Activated CD8-positive, alpha-beta memory T cell treated with anti-CD3 and anti-CD28 coated beads, Interleukin-2, amount 10 ng/mL, durations not matched to agents 7 days and 5 days (primary cell): Measurements from ENCODE around the gene ARHGEF3. TPM values are rescaled to one million over a fixed set of nuclear protein-coding genes. Genes with fewer than 3 reads are reported as not detected.
A peak's percentile ranks its signal among the peaks of the same experiment; 100 is the strongest.

Experiments
- ATAC-seq: fragments of 150-1000 bp; cut with Tn5 transposase; one replicate; pipeline ENCODE4 v1.10.0; 2021; ENCODE audit warnings: moderate library complexity
- CTCF ChIA-PET: fragments of 350-600 bp; sonication (Branson Sonifier 250); formaldehyde crosslinking; loops from one replicate; lab custom pipeline; 2021; ENCODE audit warnings: antibody characterized with exemption; lab: Charles Lee
- DNase-seq: peaks from one replicate; pipeline ENCODE4 v3.0.0-alpha.2; 2020
- H3K27ac Mint-ChIP-seq: one replicate; pipeline ENCODE4 v1.8.0; 2021; ENCODE audit warnings: mild to moderate bottlenecking, mixed read lengths
- H3K27me3 Mint-ChIP-seq: one replicate; pipeline ENCODE4 v1.8.0; 2021; ENCODE audit warnings: mixed read lengths
- H3K36me3 Mint-ChIP-seq: one replicate; pipeline ENCODE4 v1.8.0; 2021; ENCODE audit warnings: mild to moderate bottlenecking, mixed read lengths
- H3K4me1 Mint-ChIP-seq: one replicate; pipeline ENCODE4 v1.8.0; 2021; ENCODE audit warnings: mixed read lengths
- H3K4me3 Mint-ChIP-seq: one replicate; pipeline ENCODE4 v1.8.0; 2021; ENCODE audit warnings: mild to moderate bottlenecking, moderate library complexity, mixed read lengths
- H3K9me3 Mint-ChIP-seq: one replicate; pipeline ENCODE4 v1.8.0; 2022; ENCODE audit warnings: low read depth, mixed read lengths
- total RNA-seq, 2 experiments: library from RNA; stranded (reverse); gene quantifications; one replicate each; pipeline ENCODE4 v1.2.3, GENCODE V29; 2021

ARHGEF3 gene
- total RNA-seq, 2 experiments from 2014 or later = 94.0 to 96.4 TPM

- ATAC-seq = peak; percentile 80
- no peaks in the 10 kb centered on the region for H3K27me3 Mint-ChIP-seq
- CTCF ChIA-PET = interaction anchor here (0.7 to 8.3 kb wide), 11 partner anchors 13 to 205 kb away, joined by 3 to 147 read pairs (median 4); partner anchors contain the start of gene ARHGEF3
Measured at GRCh38 chr3:56783644-56784447, 17.9 kb downstream of the ARHGEF3 start.

GRCh38 chr3:56782906-56783305 lies 18.8 kb downstream of the ARHGEF3 start:
- peak; percentile 51 for DNase-seq
- peak overlapping the region; percentile 58 for H3K4me3 Mint-ChIP-seq
- ATAC-seq = no peak
- CTCF ChIA-PET = interaction anchor here (0.7 to 8.3 kb wide), 15 partner anchors 14 to 206 kb away, joined by 3 to 147 read pairs (median 4); partner anchors contain the start of gene ARHGEF3
- peaks cover 93% of the 10 kb centered on the region for H3K4me1 Mint-ChIP-seq
- peaks cover 52% of the 10 kb centered on the region for H3K36me3 Mint-ChIP-seq
- H3K9me3 Mint-ChIP-seq = no peaks in the 10 kb centered on the region
- H3K27me3 Mint-ChIP-seq = no peaks in the 10 kb centered on the region
- peak overlapping the region; percentile 92 for H3K27ac Mint-ChIP-seq

More at GRCh38 chr3:56783644-56784447, 17.9 kb downstream of the ARHGEF3 start:
- peaks cover 50% of the 10 kb centered on the region for H3K36me3 Mint-ChIP-seq
- no peaks in the 10 kb centered on the region for H3K9me3 Mint-ChIP-seq
- peak overlapping the region; percentile 58 for H3K4me3 Mint-ChIP-seq
- DNase-seq = peak; percentile 92
- H3K4me1 Mint-ChIP-seq = peaks cover 96% of the 10 kb centered on the region
- H3K27ac Mint-ChIP-seq = peak overlapping the region; percentile 92

- Mint-ChIP-seq H3K4me1 (peaks cover 93% of the 10 kb centered on the region), H3K9me3 (no peaks in the 10 kb centered on the region), H3K27ac (peak overlapping the region; percentile 92), H3K4me3 (no peak overlapping the region), H3K36me3 (peaks cover 54% of the 10 kb centered on the region), H3K27me3 (no peaks in the 10 kb centered on the region)
- DNase-seq = no peak
- CTCF ChIA-PET = interaction anchor here (0.9 to 8.3 kb wide), 13 partner anchors 8 to 207 kb away, joined by 3 to 147 read pairs (median 4); partner anchors contain the start of gene ARHGEF3
- ATAC-seq = no peak
Measured at GRCh38 chr3:56782215-56782614, 19.5 kb downstream of the ARHGEF3 start.

- peak overlapping the region; percentile 92 for H3K27ac Mint-ChIP-seq
- DNase-seq = no peak
- H3K9me3 Mint-ChIP-seq = no peaks in the 10 kb centered on the region
- CTCF ChIA-PET = interaction anchor here (0.8 to 8.3 kb wide), 7 partner anchors 9 to 206 kb away, joined by 3 to 147 read pairs (median 5); partner anchors contain the start of gene ARHGEF3
- no peaks in the 10 kb centered on the region for H3K27me3 Mint-ChIP-seq
- ATAC-seq = no peak
- H3K4me3 Mint-ChIP-seq = peak overlapping the region; percentile 27
- peaks cover 56% of the 10 kb centered on the region for H3K36me3 Mint-ChIP-seq
- H3K4me1 Mint-ChIP-seq = peaks cover 93% of the 10 kb centered on the region
Measured at GRCh38 chr3:56781762-56782161, 20.0 kb downstream of the ARHGEF3 start.

- ATAC-seq (no peak), DNase-seq (no peak)
- Mint-ChIP-seq H3K36me3 (peaks cover 51% of the 10 kb centered on the region), H3K9me3 (no peaks in the 10 kb centered on the region), H3K4me1 (peaks cover 91% of the 10 kb centered on the region), H3K27me3 (no peaks in the 10 kb centered on the region), H3K27ac (no peak overlapping the region), H3K4me3 (no peak overlapping the region)
- CTCF ChIA-PET = interaction anchor here (0.8 to 8.3 kb wide), 4 partner anchors 9 to 79 kb away, joined by 3 to 147 read pairs (median 5); partner anchors contain the start of gene ARHGEF3
Measured at GRCh38 chr3:56780936-56781335, 20.8 kb downstream of the ARHGEF3 start.

- Mint-ChIP-seq H3K4me1 (peaks cover 85% of the 10 kb centered on the region), H3K9me3 (no peaks in the 10 kb centered on the region), H3K4me3 (no peak overlapping the region), H3K36me3 (peaks cover 50% of the 10 kb centered on the region), H3K27ac (no peak overlapping the region), H3K27me3 (no peaks in the 10 kb centered on the region)
- ATAC-seq (no peak), DNase-seq (no peak)
- CTCF ChIA-PET = interaction anchor here (8.3 kb wide), 1 partner anchor 18 kb away, joined by 147 read pairs; the partner anchor contains the start of gene ARHGEF3
Measured at GRCh38 chr3:56778893-56779292, 22.9 kb downstream of the ARHGEF3 start.

GRCh38 chr3:56776556-56776950 lies 25.2 kb downstream of the ARHGEF3 start:
- Mint-ChIP-seq H3K27me3 (no peaks in the 10 kb centered on the region), H3K27ac (no peak overlapping the region), H3K9me3 (no peaks in the 10 kb centered on the region), H3K4me3 (no peak overlapping the region), H3K4me1 (peaks cover 76% of the 10 kb centered on the region), H3K36me3 (peaks cover 63% of the 10 kb centered on the region)
- no peak for ATAC-seq
- CTCF ChIA-PET = interaction anchor here (1.6 kb wide), 1 partner anchor 25 kb away, joined by 5 read pairs; the partner anchor contains the start of gene ARHGEF3
- DNase-seq = no peak

- CTCF ChIA-PET = interaction anchor here (1.0 to 1.6 kb wide), 2 partner anchors 24 to 25 kb away, joined by 3 to 5 read pairs; partner anchors contain the start of gene ARHGEF3
- H3K9me3 Mint-ChIP-seq = no peaks in the 10 kb centered on the region
Measured at GRCh38 chr3:56775838-56776555, 25.8 kb downstream of the ARHGEF3 start.

GRCh38 chr3:56775445-56775837 lies 26.3 kb downstream of the ARHGEF3 start:
- Mint-ChIP-seq H3K4me3 (no peak overlapping the region), H3K4me1 (peaks cover 72% of the 10 kb centered on the region), H3K9me3 (no peaks in the 10 kb centered on the region), H3K36me3 (peaks cover 61% of the 10 kb centered on the region), H3K27ac (no peak overlapping the region), H3K27me3 (no peaks in the 10 kb centered on the region)
- ATAC-seq = no peak
- no peak for DNase-seq
- CTCF ChIA-PET = interaction anchor here (1.0 to 1.6 kb wide), 2 partner anchors 24 to 26 kb away, joined by 3 to 5 read pairs; partner anchors contain the start of gene ARHGEF3

More at GRCh38 chr3:56775838-56776555, 25.8 kb downstream of the ARHGEF3 start:
- H3K36me3 Mint-ChIP-seq = peaks cover 66% of the 10 kb centered on the region
- peak overlapping the region; percentile 60 for H3K27ac Mint-ChIP-seq
- ATAC-seq = no peak
- peaks cover 78% of the 10 kb centered on the region for H3K4me1 Mint-ChIP-seq
- no peaks in the 10 kb centered on the region for H3K27me3 Mint-ChIP-seq
- no peak for DNase-seq
- no peak overlapping the region for H3K4me3 Mint-ChIP-seq

- no peak for DNase-seq
- ATAC-seq = no peak
- Mint-ChIP-seq H3K4me3 (no peak overlapping the region), H3K36me3 (peaks cover 58% of the 10 kb centered on the region), H3K4me1 (peaks cover 61% of the 10 kb centered on the region), H3K9me3 (no peaks in the 10 kb centered on the region), H3K27ac (no peak overlapping the region), H3K27me3 (no peaks in the 10 kb centered on the region)
- CTCF ChIA-PET = no interaction called here
Measured at GRCh38 chr3:56773986-56774385, 27.8 kb downstream of the ARHGEF3 start.

GRCh38 chr3:56772952-56773938 lies 28.5 kb downstream of the ARHGEF3 start:
- no peak overlapping the region for H3K27ac Mint-ChIP-seq
- H3K4me3 Mint-ChIP-seq = no peak overlapping the region
- ATAC-seq = no peak

GRCh38 chr3:56771376-56771775 lies 30.4 kb downstream of the ARHGEF3 start:
- DNase-seq (no peak), ATAC-seq (no peak)
- H3K4me3 Mint-ChIP-seq = no peak overlapping the region
- CTCF ChIA-PET = interaction anchor here (1.1 kb wide), 1 partner anchor 27 kb away, joined by 3 read pairs; no protein-coding TSS in a partner anchor
- peak overlapping the region; percentile 16 for H3K27ac Mint-ChIP-seq
- peaks cover 46% of the 10 kb centered on the region for H3K4me1 Mint-ChIP-seq
- H3K36me3 Mint-ChIP-seq = peaks cover 60% of the 10 kb centered on the region
- no peaks in the 10 kb centered on the region for H3K9me3 Mint-ChIP-seq
- H3K27me3 Mint-ChIP-seq = no peaks in the 10 kb centered on the region

More at GRCh38 chr3:56772952-56773938, 28.5 kb downstream of the ARHGEF3 start:
- H3K9me3 Mint-ChIP-seq = no peaks in the 10 kb centered on the region
- H3K36me3 Mint-ChIP-seq = peaks cover 62% of the 10 kb centered on the region
- CTCF ChIA-PET = no interaction called here
- no peak for DNase-seq
- H3K27me3 Mint-ChIP-seq = no peaks in the 10 kb centered on the region
- peaks cover 58% of the 10 kb centered on the region for H3K4me1 Mint-ChIP-seq
